NCI-H1694 treated with DMSO at 0.1 percent for 48 hours (cell line): ENCODE data around the gene ACVRL1.

Experiments used
- DNase-seq: peaks from one replicate; lab custom pipeline; 2025; lab: John Stamatoyannopoulos, UW

ACVRL1 gene

GRCh38 chr12:51970904-51971646, 63.8 kb downstream of the ACVRL1 start:
- DNase-seq: no peak

GRCh38 chr12:51971679-51972421, 64.5 kb downstream of the ACVRL1 start:
- no peak for DNase-seq

GRCh38 chr12:51972422-51972812, 65.1 kb downstream of the ACVRL1 start:
- DNase-seq: no peak

GRCh38 chr12:51972849-51973273, 65.6 kb downstream of the ACVRL1 start:
- DNase-seq: no peak
